GM19193 (cell line): ENCODE measurements around the gene PLOD1.

Experiments used
- POLR2A ChIP-seq: IDR thresholded peaks from 4 replicates; pipeline ENCODE4 v1.6.1; 2011; ENCODE audit not compliant: insufficient read depth, insufficient read length; ENCODE audit errors: extremely low read depth

The PLOD1 gene

GRCh38 chr1:11907275-11908094, 27.0 kb upstream of the PLOD1 start:
- TF ChIP-seq POLR2A = no peak

- TF ChIP-seq POLR2A = peak; percentile 100
Observed at GRCh38 chr1:11908095-11908675, 26.3 kb upstream of the PLOD1 start.

- TF ChIP-seq POLR2A = no peak
Observed at GRCh38 chr1:11912000-11912399, 22.5 kb upstream of the PLOD1 start.

GRCh38 chr1:11913291-11913690, 21.2 kb upstream of the PLOD1 start:
- TF ChIP-seq POLR2A = no peak

- TF ChIP-seq POLR2A = no peak
Observed at GRCh38 chr1:11914024-11914423, 20.5 kb upstream of the PLOD1 start.

- TF ChIP-seq POLR2A = no peak
Observed at GRCh38 chr1:11918799-11919519, 15.6 kb upstream of the PLOD1 start.

- no peak for TF ChIP-seq POLR2A
Observed at GRCh38 chr1:11919621-11920020, 14.9 kb upstream of the PLOD1 start.

- no peak for TF ChIP-seq POLR2A
Observed at GRCh38 chr1:11920239-11920903, 14.1 kb upstream of the PLOD1 start.

GRCh38 chr1:11921022-11921421, 13.5 kb upstream of the PLOD1 start:
- no peak for TF ChIP-seq POLR2A

GRCh38 chr1:11923069-11923826, 11.3 kb upstream of the PLOD1 start:
- TF ChIP-seq POLR2A = no peak

- TF ChIP-seq POLR2A = no peak
Observed at GRCh38 chr1:11923827-11924113, 10.7 kb upstream of the PLOD1 start.

GRCh38 chr1:11924334-11925195, 10.0 kb upstream of the PLOD1 start:
- no peak for TF ChIP-seq POLR2A

- TF ChIP-seq POLR2A = no peak
Observed at GRCh38 chr1:11925938-11926292, 8.6 kb upstream of the PLOD1 start.
